GM21737 (cell line): ENCODE data around the gene KPNA1.
"Not testable (repeated sequence)": the region's sequence is repeated elsewhere in the genome, so short reads cannot be mapped to it uniquely, and the experiment has no call there.

Source experiments
- ATAC-seq: cut with Tn5 transposase; IDR thresholded peaks from one replicate; pipeline ENCODE4 v1.9.1; 2021; ENCODE audit warnings: mild to moderate bottlenecking, moderate library complexity; ENCODE audit not compliant: unreplicated experiment

The KPNA1 gene

DNA sequence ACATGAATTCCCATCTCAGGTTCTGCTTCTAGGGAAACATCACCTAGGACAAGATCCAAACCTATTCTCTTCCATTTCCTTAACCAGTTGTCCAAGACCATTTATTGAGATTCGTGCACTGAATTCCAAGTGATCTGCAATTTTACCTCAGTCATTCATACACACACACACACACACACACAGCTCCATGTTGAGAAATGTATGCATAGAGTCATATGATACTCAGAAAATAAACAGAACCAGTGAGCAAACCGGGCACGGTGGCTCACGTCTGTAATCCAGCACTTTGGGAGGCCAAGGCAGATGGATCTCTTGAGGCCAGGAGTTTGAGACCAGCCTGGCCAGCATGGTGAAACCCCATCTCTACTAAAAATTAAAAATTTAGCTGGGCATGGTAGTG is 6.1 kb upstream of the KPNA1 start:
- ATAC-seq: no peak

DNA sequence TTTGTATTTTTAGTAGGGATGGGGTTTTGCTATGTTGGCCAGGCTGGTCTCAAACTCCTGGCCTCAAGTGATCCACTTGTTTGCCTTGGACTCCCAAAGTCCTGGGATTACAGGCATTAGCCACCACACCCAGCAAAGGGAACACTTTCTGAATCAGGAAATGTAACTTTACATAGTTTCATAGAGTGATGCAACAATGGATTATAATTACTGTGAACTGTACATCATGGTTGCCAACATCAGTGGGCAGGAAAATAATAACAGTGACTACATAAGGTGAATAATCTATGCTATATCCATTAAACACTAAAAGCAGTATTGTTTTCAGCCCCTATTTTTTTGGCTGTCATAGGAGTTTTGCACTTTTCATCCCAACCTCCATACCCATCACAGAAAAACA is 5.0 kb upstream of the KPNA1 start:
- ATAC-seq: no peak

DNA sequence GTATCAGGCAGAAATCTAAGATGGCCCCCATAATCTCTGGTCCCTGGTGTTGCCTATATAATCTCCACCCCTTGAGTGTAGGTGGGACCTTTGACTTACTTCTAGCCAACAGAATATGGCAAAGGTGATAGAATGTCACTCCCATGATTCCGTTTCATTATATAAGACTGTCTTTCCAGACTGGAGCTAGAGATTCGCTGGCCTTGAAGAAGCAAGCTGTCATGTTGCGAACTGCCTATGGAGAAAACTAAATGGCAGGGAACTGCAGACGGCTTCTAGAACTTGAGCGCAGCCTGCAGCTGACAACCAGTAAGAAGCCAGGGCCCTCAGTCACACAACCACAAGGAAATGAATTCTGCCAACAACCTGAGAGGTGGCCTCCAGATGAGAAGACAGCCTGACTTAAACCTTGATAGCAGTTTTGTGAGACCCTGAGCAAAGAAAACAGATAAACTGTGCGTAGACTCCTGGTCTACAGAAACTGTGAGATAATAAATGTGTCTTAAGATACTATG is 2.2 kb upstream of the KPNA1 start:
- no peak for ATAC-seq

DNA sequence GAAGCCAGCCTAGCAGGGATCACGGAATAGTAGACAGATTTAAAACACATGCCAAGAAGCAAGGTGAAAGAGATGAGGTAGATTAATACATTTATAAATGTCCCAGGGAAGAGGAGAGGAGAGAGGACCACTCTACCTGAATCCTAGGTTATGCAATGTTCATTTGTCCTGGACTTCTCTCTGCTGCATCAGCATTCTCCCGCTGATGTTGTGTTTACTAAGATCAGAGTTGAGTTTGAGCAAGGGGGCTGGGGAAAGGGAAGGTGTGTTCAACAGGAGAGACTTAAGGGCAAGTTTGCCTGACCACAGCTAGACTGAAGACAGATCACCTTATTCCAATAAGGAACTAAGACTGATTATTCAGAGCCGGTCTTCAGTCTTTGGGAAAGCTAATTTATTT is 1.1 kb upstream of the KPNA1 start:
- ATAC-seq: no peak

DNA sequence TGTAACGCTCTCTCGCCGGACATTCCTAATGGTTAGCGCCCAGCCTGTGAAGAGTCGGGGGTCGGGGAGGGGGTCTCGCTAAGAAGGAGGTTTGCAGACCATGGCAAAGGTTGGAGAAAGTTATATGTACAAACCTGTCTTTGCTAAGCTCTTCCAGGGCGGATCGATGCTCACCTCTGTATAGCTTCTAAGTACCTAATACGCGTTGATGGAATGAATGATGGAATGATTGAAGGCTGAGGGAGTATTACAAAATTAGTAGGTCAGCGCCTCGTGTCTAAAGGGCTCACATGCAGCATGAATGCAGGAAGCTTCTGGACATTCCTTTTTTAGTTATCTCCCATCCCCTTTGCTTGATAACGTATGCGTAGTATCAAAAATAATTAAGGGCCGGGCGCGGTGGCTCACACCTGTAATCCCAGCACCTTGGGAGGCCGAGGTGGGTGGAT is 305 bp upstream of the KPNA1 start:
- no peak for ATAC-seq

DNA sequence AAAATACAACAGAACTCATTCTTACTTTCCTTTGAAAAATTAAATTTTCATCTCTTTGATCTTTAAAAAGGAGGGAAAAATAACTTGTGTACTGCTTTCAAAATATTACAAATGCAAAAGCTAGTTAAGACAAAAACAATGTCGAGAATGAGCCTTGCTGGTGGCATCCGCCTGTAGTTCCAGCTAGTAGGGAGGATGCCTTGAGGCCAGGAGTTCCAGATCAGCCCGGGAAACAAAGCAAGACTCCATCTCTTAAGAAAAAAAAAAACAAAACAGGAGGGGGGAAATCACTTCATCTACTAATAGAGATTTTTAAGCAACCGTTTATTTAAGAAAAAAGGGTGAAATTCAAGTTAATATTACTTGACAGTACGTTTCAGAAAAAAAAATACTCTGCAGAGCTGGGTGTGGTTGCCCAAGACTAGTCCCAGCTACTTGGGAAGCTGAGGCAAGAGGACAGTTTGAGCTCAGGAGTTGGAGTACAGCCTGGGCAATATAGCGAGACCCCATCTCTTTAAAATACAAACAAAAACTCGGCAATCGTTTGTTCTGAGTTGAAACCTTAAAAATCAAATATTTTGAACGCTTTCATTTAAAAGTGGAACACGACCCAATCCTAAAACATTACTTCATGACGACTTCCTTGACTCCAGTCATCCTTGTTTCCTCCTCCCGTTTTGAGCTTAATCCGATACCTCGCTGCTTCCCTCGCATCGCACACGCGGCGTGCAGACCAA is 1.2 kb downstream of the KPNA1 start:
- no peak for ATAC-seq

DNA sequence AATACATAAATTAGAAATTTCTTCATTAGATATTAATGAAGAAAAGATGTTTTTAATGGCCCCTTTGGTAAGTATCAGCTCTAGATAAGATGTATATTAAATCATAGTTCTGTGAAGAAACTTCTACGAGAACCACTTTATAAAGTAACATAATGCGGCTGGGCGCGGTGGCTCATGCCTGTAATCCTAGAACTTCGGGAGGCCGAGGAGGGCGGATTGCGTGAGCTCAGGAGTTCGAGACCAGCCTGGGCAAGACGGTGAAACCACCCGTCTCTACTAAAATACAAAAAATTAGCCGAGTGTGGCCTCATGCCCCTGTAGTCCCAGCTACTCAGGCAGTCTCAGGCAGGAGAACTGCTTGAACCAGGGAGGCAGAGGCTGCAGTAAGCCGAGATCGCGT is 2.5 kb downstream of the KPNA1 start:
- no peak for ATAC-seq

DNA sequence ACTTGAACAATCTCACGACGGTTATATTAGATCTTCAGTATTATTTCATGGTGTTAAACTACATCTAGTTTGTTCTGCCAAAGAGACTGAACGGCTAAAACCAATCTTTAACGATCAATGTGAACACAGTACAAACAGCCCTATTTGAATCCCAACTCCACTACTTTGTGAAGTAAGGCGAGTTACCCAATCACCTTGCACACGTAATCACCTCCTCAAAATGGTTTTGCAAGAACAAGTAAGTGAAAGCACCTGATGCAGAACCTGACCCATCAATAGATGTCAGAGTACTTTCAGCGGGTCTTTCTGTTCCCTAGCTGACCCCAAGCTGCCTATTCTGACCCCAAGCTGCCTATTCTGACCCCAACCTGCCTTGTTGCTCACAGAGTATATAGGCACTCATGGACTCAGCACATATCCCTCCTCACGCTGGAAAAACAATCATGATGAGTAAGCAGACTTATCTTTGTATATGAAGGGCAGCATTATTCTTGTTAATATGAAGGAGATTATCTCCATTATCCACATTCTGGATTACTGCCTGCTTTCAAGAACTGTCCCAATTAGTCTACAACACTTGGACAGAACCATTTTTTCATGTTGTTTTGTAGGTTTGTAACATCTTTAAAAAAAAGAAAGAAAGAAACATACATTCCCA is 3.7 kb downstream of the KPNA1 start:
- ATAC-seq: no peak

DNA sequence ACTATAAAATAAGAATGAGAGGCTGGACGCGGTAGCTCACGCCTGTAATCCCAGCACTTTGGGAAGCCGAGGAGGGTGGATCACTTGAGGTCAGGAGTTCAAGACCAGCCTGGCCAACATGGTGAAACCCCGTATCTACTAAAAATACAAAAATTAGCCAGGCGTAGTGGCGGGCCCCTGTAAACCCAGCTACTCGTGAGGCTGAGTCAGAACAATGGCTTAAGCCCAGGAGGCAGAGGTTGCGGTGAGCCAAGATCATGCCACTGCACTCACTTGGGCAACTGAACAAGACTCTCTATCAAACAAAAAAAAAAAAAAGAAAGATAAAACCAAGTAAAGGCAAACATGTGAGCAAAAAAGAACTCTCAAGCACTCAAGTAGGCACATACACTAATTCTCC is 5.8 kb downstream of the KPNA1 start:
- ATAC-seq: not testable (repeated sequence)

DNA sequence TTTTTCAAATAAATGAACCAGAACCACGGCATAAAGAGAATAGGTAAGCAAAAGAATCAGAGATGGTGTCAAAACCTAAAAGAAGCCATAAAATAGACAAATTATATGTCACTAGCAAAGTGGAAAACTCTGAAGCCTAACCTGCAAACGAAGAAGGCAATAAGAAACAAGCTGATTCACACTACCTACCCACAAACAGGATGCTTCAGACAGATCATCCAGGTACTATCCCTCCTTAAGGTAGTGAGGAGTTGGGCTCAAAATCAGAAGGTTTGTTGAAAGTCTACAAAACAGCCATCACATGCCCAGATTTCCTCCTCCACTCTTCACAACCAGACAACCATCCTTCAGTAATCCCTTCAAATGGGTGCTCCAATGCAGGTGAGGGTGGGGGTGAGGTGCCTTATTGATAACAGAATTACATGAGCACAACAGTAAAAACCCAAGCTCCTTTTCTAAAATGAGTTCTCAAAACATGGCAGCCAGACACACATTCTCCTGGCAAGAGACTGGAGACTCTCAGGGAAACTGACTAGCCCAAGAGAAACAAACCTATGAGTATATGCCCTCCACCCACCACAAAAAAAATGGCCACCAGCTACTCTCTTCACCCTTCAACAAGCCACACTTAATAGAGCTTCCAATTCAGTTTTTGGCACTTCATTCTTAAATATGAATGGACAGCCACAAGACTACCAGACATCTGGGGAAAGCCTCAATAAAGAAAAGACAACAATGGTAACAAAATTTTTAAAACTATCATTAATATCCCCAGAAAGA is 6.4 kb downstream of the KPNA1 start:
- ATAC-seq: no peak

DNA sequence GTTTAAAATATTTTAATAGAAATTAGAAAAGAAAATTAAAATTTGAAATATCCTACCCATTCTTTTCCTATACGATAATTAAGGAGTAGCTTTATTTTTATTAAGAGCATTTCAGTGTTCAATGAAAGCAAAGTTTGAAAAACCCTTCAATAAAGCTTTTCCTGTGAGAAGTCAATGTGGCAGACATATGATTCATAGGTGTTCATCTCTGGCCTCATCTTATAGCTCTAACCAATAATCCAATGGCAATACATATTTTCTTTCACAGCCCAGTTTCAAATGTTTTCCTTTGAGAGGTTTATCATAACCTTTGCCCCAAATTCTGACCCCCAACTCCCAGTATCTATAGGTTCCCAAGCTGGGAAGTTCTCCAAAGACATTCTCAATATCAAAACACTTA is 8.3 kb downstream of the KPNA1 start:
- no peak for ATAC-seq

DNA sequence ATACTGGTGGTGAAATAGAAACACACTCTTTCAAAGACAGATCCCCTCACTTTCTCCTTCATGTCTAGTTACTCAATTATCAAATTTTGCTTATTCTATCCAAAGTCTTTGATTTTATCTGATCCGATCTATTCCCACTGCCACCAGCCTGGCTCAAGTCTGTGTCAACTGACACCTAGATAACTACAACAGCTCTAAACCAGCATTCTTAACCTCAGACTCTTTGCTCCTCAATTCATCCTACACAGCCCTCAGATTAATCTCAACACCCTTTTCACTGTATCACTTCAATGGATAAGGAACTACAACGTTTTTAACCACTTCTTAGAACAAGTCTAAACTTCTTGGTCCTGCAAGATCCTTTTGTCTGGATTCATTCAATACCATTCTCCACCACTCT is 9.1 kb downstream of the KPNA1 start:
- ATAC-seq: no peak

DNA sequence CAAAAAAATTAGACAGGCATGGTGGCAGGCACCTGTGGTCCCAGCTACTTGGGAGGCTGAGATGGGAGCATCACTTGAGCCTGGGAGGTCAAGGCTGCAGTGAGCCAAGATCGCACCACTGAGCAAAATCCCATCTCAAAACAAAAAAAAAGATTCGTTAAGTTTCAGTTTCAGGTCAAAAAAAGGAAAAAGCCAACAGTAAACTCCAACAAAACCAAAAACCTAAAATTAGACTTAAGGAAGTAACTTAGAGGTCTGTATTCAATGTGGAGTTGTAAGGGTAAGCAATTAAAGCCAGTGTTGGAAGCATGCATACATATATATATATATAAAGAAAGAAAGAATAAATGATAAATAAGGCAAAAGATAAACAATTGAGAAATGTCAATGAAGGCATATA is 11.8 kb downstream of the KPNA1 start:
- no peak for ATAC-seq

DNA sequence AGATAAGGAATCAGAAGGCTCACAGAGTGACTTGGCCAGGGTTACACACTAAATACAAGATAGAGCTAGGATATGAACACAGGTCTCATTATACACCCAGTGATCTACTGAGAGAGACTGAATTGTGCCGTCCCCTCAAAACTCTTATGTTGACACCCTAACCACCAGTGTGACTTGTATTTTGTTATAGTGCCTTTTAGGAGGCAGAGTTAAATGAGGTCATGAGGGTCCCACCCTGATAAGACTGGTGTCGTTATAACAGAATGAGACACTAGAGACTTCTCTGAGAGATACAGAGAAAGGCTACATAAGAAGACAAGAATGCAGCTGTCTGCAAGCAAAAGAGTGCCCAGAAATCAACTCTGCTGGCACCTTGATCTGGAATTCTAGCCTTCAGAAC is 12.6 kb downstream of the KPNA1 start:
- no peak for ATAC-seq

DNA sequence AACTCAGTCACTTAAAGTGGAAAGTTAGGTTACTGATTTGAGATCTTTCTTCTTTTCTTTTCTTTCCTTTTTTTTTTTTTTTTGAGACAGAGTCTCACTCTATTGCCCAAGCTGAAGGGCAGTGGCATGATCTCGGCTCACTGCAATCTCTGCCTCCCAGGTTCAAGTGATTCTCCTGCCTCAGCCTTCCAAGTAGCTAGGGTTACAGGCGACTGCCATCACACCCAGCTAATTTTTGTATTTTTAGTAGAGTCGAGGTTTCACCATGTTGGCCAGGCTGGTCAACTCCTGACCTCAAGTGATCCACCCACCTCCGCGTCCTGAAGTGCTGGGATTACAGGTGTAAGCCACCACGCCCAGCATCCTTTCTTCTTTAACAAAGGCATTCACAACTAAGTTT is 13.8 kb downstream of the KPNA1 start:
- ATAC-seq: not testable (repeated sequence)

DNA sequence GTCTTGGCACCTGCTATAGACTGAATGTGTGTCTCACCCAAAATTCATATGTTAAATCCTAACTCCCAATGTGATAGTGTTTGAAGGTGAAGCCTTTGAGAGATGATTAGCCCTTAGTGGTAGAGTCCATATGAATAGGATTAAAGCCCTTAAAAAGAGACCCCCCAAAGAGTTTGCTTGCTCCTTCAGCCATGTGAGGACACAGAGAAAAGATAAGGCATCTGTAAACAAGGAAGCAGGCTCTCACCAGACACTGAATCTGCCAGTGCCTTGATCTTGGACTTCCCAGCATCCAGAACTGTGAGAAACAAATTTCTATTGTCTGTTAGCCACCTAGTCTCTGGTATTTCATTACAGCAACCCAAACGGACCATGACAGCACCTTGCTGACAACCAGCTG is 16.6 kb downstream of the KPNA1 start:
- ATAC-seq: no peak

DNA sequence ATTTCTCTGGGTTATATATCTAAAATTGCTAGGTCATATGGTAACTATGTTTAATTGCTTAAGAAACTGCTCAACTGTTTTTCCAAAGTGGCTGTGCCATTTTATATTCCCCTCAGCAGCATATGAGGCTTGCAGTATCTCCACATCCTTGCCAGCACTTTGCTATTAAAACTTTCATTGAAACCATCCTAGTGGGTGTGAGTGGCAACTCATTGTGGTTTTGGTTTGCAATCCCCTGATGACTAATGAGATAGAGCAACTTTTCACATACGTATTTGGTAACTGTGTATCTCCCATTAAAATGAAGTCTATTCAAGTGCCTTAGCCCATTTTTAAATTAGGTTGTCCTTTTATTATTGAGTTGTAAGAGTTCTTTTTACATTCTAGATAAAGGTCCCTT is 17.3 kb downstream of the KPNA1 start:
- peak; percentile 85 for ATAC-seq

DNA sequence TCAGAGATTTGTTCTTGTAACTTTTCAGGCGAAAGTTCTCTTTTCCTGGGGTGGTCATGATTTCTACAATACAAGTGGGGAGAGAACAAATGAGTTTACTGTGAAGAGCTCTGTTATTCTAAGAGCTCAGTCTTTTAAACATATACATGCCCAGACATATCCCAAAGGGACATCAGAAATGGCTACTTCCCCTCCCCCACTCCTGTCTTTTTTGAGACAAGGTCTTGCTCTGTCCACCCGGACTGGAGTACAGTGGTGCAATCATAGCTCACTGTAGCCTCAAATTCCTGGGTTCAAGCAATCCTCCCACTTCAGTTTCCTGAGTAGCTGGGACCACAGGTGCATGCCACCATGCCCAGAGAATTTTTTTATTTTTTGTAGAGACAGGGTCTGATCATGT is 18.2 kb downstream of the KPNA1 start:
- no peak for ATAC-seq

DNA sequence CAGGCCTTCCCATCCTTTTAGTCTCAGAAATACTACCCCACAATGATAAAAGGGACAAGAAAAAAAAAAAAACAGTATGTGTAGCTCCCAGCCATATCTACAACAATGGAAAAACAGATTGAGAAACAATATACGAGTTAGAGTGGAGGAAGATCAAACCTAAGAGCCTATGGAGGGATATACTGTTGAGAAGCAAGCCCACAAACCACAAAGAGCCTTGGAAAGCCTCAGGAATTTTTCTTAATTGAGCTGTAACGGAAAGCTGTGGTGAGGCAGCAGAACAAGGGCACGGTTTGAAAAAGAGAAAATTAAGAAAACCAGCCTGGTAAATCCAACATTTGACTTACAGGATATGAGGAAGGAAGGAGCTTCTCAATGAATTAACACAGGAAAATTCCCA is 21.4 kb downstream of the KPNA1 start:
- ATAC-seq: no peak

DNA sequence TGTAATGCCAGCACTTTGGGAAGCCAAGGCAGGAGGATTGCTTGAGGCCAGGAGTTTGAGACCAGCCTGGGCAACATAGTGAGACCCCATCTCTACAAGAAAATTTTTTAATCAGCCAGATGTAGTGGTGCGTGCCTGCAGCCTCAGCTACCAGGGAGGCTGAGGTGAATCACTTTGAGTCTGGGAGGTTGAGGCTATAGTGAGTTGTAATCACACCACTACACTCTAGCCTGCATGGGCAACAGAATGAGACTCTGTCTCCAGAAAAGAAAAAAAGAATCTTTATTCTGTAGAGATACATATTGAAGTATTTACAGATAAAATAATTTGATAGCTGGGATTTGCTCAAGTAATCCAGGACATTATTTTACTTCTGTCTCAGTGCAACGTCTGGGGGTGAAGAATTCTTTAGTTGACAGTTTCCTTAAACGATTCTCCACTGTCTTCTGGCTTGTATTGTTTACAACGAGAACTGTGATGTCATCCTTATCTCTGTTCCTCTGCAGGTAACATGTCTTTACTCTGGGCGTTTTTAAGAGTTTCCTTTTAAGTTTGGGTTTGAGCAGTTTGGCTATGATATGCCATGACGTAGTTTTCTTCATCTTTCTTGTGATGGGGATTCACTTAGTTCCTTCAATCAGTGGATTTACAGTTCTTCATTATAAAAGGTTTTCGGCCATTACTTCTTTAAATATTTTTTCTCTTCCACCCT is 26.3 kb downstream of the KPNA1 start:
- ATAC-seq: no peak

DNA sequence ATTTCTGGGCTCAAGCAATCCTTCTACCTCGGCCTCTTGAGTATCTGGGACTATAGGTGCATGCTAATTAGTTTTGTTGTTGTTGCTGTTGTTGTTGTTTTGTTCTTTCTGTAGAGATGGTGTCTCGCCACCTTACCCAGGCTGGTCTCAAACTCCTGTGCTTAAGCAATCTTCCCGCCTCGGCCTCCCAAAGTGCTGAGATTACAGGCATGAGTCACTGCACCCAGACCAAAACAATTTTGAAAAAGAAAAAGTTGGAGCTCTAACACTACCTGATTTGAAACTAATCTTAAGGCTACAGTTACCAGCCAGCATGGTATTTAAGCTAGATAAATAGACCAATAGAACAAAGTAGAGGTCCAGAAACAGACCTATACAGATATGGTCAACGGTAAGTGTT is 29.8 kb downstream of the KPNA1 start:
- no peak for ATAC-seq
